Ishikawa (cell line): ENCODE measurements around the gene CDRT4.

Experiments used
- CREB1 ChIP-seq: IDR thresholded peaks from 2 replicates; pipeline ENCODE4 v1.6.1; 2012; ENCODE audit warnings: low read depth
- REST ChIP-seq: IDR thresholded peaks from 2 replicates; pipeline ENCODE4 v1.6.1; 2012; ENCODE audit warnings: low read depth, mild to moderate bottlenecking

GRCh38 chr17:15492186-15492585 is 24.8 kb upstream of the CDRT4 start:
- TF ChIP-seq CREB1 (no peak), REST (no peak)
